ENCODE data around the gene PRPS1L1. TPM values are rescaled to one million over a fixed set of nuclear protein-coding genes. Genes with fewer than 3 reads are reported as not detected.

PRPS1L1 gene
- total RNA-seq, 1 experiment from 2014 or later = not detected

DNA sequence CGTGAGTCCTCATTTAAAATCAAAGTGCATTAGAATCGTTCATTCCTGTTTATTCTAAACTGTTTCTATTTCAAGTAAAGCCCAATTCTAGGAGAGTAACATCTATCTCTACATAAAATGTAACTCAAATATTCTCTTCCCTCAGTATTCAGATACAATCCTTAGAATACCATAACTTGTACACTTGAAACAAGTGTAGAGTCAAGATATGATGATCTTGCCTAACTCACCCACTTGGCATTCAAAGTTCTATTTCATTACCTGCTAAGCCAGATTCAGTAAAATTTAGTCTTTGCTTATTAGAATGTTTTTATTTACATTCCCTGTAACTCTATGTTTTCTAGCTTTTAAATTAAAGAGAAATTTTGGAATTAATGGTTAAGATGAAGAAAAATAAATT, 31.6 kb downstream of the PRPS1L1 start:
- Histone ChIP-seq H3K9me3 (ENCODE audit: control insufficient read depth, low read depth, low read length) (no peaks in the 10 kb centered on the region), H3K23me2 (ENCODE audit: insufficient read length, low read depth, low read length, poor library complexity, severe bottlenecking) (no peaks in the 10 kb centered on the region), H3K79me1 (ENCODE audit: insufficient read depth, low read depth, low read length, poor library complexity, severe bottlenecking) (no peaks in the 10 kb centered on the region), H3K23ac (ENCODE audit: insufficient read length, low read depth, low read length) (no peak overlapping the region), H2BK20ac (ENCODE audit: low read depth, low read length, poor library complexity, severe bottlenecking) (no peak overlapping the region), H3K4me1 (ENCODE audit: insufficient read depth, low read length) (no peaks in the 10 kb centered on the region), H4K91ac (ENCODE audit: insufficient read length, low read depth, low read length) (no peak overlapping the region), H3T11ph (ENCODE audit: low read length) (no peak overlapping the region), H3K18ac (ENCODE audit: insufficient read length, low read depth, low read length) (no peak overlapping the region), H3K4ac (ENCODE audit: low read depth, low read length) (no peak overlapping the region), H4K20me1 (ENCODE audit: control insufficient read depth, insufficient read depth, insufficient read length) (no peaks in the 10 kb centered on the region), H2BK5ac (ENCODE audit: insufficient read length, low read length) (no peak overlapping the region), H3K79me2 (ENCODE audit: insufficient read depth, low read length) (no peaks in the 10 kb centered on the region), H2BK15ac (ENCODE audit: low read depth, low read length) (no peak overlapping the region), H2AK5ac (ENCODE audit: insufficient read length, low read length) (no peak overlapping the region), H2BK12ac (ENCODE audit: insufficient read length, low read depth, low read length) (no peak overlapping the region), H3K9ac (ENCODE audit: extremely low read depth, insufficient read length, low read length) (no peak overlapping the region), H3K27ac (ENCODE audit: insufficient read length, low read depth, low read length) (no peak overlapping the region), H4K8ac (replicated peaks; ENCODE audit: insufficient read length, low read depth, low read length) (no peak overlapping the region), H3K4me2 (ENCODE audit: insufficient read depth, insufficient read length, low read length) (no peak overlapping the region), H3K27me3 (ENCODE audit: insufficient read depth, low read length) (no peaks in the 10 kb centered on the region), H3K14ac (ENCODE audit: insufficient read depth, low read length) (no peak overlapping the region), H2AFZ (ENCODE audit: low read length) (no peak overlapping the region), H3K56ac (ENCODE audit: insufficient read length, low read depth, low read length) (no peak overlapping the region), H2BK120ac (ENCODE audit: low read depth, low read length, poor library complexity, severe bottlenecking) (no peak overlapping the region), H4K5ac (ENCODE audit: insufficient read length, low read depth, low read length) (no peak overlapping the region)
- Mint-ChIP-seq H3K9me3 (peaks cover 0 to 6% of the 10 kb centered on the region in 2 experiments; a peak in 3 of 5 replicates), H3K4me1 (peaks cover 4 to 5% of the 10 kb centered on the region in 2 experiments; a peak in 2 of 4 replicates), H3K36me3 (ENCODE audit: insufficient read depth in 1 of 3, low read depth in 3 of 3) (peaks cover 0 to 7% (median 0%) of the 10 kb centered on the region in 3 experiments; a peak in 2 of 7 replicates), H3K4me3 (no peak overlapping the region), H3K27ac (no peak overlapping the region), H3K27me3 (ENCODE audit: low read depth) (no peaks in the 10 kb centered on the region)
- WGBS (ENCODE audit: extremely low coverage, insufficient read length, low lambda C conversion rate) = no CpG with 5 or more reads among the region's 2 CpGs
- DNase-seq = no peak
- TF ChIP-seq, protein P1, sequence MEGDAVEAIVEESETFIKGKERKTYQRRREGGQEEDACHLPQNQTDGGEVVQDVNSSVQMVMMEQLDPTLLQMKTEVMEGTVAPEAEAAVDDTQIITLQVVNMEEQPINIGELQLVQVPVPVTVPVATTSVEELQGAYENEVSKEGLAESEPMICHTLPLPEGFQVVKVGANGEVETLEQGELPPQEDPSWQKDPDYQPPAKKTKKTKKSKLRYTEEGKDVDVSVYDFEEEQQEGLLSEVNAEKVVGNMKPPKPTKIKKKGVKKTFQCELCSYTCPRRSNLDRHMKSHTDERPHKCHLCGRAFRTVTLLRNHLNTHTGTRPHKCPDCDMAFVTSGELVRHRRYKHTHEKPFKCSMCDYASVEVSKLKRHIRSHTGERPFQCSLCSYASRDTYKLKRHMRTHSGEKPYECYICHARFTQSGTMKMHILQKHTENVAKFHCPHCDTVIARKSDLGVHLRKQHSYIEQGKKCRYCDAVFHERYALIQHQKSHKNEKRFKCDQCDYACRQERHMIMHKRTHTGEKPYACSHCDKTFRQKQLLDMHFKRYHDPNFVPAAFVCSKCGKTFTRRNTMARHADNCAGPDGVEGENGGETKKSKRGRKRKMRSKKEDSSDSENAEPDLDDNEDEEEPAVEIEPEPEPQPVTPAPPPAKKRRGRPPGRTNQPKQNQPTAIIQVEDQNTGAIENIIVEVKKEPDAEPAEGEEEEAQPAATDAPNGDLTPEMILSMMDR (conservative IDR thresholded peaks at IDR 0.05) = no peak
